ENCODE results near the gene RSPO4. TPM values are rescaled to one million over a fixed set of nuclear protein-coding genes. Genes with fewer than 3 reads are reported as not detected.

Gene RSPO4
- total RNA-seq, 1 donor from 2014 or later, result not detected

- no peak for DNase-seq (ENCODE audit: low spot score)
These were observed 34.0 kb downstream of the RSPO4 start for GRCh38 chr20:967796-968742.

- no peak for DNase-seq (ENCODE audit: low spot score)
These were observed 36.2 kb downstream of the RSPO4 start for GRCh38 chr20:965956-966355.

GRCh38 chr20:963795-964194 is 38.3 kb downstream of the RSPO4 start:
- DNase-seq (ENCODE audit: low spot score), result no peak

DNA sequence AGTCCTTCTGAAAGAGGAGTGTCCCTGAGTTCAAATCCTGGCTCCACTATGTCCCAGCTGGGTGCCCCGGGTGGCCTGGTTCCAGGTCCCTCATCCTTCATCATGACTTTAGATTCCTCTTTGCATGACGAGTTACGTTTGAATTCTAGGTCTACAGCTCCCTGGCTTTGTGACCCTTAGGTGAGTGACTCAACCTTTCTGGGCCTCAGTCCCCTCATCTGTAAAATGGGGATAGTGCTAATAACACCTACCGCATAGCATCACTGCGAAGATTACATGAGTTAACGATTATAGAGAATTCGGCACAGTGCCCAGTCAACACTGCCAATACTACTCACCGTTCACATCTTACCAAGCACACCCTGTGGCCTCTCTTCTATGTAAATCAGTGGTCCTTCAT is 39.4 kb downstream of the RSPO4 start:
- no peak for DNase-seq (ENCODE audit: low spot score)

DNA sequence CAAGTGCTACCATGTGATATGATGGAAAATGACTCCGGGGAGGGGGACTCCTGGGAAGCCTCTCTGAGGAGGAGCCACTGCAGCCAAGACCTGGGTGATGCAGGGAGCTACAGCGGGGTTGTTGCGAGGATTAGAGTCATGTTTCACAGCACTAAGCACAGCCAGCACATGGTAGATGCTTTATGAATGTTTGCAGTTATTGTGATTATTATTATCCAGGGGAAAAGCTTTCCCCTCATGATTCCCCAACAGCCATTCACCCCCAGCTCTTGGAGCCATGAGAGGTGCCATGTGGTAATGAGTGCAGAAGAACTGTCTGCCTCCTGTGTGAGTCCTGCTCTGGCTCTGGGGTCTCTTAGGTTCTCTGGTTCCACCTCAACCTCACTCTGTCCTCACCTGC is 39.9 kb downstream of the RSPO4 start:
- no peak for DNase-seq (ENCODE audit: low spot score)

- no peak for DNase-seq (ENCODE audit: low spot score)
These were observed 40.3 kb downstream of the RSPO4 start for GRCh38 chr20:961768-962167.

DNA sequence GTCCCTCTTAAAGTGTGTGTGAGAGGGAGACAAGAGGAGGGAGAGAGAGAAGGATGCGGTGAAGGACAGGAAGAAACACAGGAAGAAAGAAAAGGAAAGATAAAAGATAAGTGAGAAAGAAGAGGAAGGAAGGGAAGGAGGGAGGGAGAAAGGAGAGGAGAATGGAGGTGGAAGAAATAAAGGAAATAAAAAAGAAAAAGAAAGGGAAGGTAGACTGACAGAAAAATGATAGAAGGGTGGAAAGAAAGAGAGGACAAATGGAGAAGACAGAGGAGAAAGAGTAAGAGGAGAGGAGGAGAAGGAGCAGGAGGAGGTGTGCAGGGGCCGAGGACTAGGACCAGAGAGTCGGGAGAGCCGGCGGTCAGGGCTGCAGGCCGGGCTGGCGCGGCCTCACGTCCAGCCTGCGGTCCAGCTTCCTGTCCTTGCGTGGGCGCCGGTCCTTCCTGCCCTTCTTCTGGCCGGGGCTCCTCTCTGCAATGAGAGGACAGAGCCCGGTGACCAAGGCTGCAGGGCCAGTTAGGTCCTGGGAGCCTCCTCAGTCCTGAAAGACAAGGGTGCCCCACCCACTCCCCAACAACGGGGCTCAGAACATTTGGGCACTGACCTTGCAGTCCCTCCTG is 42.0 kb downstream of the RSPO4 start:
- DNase-seq (ENCODE audit: low spot score), result no peak

DNA sequence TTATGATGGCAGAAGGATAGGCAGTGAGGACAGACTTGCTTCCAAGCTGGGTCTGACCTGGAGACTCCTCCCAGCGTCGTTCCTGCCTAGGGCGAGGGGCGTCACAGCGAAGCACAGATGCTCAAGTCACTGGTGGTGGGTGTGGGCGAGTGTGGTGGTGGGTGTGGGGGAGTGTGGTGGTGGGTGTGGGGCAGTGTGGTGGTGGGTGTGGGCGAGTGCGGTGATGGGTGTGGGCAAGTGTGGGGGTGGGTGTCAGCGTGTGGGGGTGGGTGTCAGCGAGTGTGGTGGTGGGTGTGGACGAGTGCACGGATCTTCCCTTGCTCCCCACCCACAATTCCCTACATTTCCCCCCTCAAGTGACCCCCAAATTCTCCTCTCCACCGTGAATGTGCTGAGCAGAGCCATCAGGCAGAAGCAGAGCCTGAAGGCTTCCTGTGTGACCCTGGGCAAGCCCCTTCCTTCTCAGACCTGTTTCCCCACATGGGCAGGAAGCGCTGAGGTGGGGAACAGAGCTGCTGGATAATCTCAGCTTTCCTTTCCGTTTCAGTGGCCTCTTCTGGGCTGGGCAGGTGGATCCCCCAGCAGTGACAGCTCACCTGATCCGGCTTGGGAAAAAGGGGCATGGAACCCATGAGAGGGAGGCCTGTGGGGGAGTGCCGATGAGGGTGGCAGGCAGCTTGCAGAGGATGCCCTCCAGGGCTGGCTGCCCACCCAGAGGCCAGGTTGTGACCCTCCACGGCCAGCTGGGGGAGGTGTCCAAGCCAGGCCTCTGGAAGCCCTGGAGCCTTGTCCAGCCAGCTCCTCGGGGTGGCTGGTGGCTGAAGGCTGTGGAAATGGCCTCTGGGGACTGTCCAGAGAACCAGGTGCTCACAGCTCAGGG is 42.9 kb downstream of the RSPO4 start:
- DNase-seq (ENCODE audit: low spot score), result no peak

DNA sequence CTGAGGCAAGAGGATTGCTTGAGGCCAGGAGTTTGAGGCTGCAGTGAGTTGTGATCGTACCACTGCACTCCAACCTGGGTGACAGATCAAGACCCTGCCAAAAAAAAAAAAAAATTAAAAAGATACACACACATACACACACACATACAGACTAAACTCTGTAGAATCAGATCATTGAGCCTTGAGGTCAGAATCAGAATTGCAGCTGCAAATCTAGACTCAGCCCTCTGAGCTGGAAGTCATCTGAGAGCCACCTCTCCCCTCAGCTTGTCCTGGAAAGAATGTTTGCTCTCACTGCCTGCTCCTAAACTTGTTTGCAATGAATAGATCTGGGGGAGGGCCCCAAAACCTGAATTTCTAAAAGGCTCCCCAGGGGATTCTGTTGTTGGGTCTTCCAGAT is 44.6 kb downstream of the RSPO4 start:
- no peak for DNase-seq (ENCODE audit: low spot score)

DNA sequence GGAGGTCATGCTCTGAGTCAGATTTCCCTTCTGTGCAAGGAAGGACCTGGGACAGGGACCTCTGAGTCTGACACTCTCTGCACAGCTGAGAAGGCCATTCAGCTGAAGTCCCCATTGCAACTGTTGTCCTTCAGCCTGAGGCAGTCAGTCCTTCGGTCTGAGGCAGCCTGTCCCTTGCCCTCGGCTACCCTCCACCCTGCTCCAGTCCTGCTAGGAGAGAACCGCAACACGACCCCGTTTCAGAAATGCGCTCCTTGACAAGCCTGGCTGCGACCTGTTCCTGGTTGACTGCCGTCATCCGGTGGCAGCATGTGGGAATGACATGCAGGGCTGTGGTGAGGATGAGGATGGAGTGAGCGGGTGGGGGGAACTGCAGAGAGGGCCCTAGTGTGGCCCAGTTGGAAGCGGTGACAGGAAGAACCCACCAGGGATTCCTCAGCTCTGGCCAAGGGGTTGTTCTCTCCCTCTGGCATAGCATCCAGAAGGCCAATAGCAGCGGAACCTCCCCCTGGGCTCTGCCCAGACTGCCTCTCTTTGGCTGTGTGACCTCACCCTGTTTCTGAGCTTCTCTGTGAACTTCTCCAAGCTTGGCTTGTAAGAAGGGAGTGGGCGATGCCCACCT is 45.7 kb downstream of the RSPO4 start:
- peak; percentile 61 for DNase-seq (ENCODE audit: low spot score)

GRCh38 chr20:955656-956055 is 46.5 kb downstream of the RSPO4 start:
- no peak for DNase-seq (ENCODE audit: low spot score)

DNA sequence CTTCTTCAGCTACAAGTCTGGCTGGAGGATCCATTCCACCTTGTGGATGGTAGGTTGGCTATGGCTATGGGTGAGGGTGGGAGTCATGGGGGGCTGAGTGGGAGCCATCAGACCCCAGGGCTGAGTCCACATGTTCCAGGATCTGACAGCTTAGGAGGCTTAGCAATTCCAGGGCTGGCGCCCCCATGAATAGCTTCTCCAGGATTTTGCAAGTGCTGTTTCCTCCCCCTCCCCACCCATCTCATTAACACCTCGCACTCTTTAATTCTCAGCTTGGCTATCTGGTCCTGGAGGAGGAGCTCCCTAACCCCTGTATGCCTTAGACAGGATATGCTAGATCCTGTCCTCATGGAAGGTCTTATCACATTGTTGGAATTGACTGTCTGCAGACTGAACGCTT is 47.0 kb downstream of the RSPO4 start:
- DNase-seq (ENCODE audit: low spot score), result no peak

DNA sequence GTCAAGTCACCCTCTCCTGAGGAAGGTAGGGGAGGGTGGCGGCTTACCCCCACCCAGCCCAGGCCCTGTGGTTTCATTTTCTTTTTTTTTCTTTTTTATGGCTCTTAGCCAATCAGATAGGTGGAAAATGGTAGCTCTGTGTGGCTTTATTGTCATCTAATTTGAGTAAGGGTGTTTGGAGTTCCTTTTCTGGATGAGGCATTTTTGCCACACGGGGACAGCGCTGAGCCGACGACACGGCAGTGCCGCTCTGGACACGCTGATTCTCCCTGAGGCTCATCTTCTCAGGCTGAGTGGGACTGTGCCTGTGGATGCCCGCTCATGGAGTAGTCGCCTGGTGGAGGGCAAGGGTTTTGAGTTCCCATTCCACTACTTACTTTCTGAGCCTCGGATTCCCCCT is 48.4 kb downstream of the RSPO4 start:
- no peak for DNase-seq (ENCODE audit: low spot score)

GRCh38 chr20:952196-952795 is 49.8 kb downstream of the RSPO4 start:
- DNase-seq (ENCODE audit: low spot score), result no peak

- DNase-seq (ENCODE audit: low spot score), result no peak
These were observed 50.5 kb downstream of the RSPO4 start for GRCh38 chr20:951384-952169.

GRCh38 chr20:949717-950116 is 52.4 kb downstream of the RSPO4 start:
- DNase-seq (ENCODE audit: low spot score), result no peak

DNA sequence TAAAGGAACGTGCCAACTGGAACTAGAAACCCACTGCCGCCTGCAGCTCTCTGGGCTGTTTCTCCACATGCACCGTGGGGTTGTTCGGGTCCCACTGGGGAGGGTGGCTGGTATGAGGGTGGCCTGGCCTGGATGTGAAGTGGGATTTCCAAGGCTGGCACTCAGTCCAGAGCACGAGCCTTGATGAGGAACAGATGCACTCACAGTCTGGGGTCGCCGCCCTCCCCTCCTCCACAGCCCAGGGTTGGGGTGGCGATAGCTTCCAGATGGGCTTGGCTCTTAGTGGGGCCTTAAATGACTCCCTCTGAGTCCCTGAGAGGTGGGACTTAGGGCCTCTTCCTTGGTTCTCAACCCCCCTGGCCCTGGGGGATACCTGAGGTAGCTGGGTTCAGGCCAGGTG is 55.3 kb downstream of the RSPO4 start:
- DNase-seq (ENCODE audit: low spot score), result no peak

DNA sequence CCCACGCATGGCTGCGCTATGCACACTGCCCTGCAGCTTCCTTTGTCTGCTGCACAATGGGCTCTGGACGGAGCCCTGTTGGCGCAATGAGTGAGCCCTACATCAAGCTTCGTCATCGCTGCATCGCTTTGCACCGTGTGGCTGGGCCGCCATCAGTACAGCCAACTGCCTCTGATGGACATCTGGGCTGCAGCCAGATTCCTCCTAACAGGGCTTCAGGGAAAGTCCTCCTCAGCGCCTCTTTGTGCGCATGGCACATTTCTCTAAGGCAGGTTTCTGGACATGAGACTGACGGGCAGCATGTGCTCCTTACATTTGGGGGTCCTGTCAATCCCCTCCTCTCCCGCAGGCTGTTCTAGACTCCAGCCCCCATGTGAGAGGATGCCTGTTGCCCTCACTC is 56.3 kb downstream of the RSPO4 start:
- DNase-seq (ENCODE audit: low spot score), result no peak

- peak; percentile 13 for DNase-seq (ENCODE audit: low spot score)
These were observed 57.2 kb downstream of the RSPO4 start for GRCh38 chr20:944774-945410.

GRCh38 chr20:944148-944547 is 58.0 kb downstream of the RSPO4 start:
- DNase-seq (ENCODE audit: low spot score), result no peak

Data from umbilical cord (tissue), 2 donors.